Neural progenitor cell (in vitro differentiated cells): ENCODE measurements around the gene MVD. TPM values are rescaled to one million over a fixed set of nuclear protein-coding genes. Genes with fewer than 3 reads are reported as not detected.

Source experiments
- DNase-seq: peaks from one replicate; pipeline ENCODE4 v3.0.0-alpha.2; 2016; ENCODE audit warnings: low spot score
- H2AFZ ChIP-seq: fragments of 200-600 bp; sonication (generic); replicated peaks from 2 replicates; pipeline ENCODE4 v1.6.1; 2016; ENCODE audit warnings: antibody characterized with exemption
- H3F3A ChIP-seq: fragments of 200-600 bp; sonication (generic); 2 replicates; pipeline ENCODE4 v1.6.1; 2016; ENCODE audit warnings: antibody characterized with exemption, low read depth
- H3K27ac ChIP-seq: fragments of 200-600 bp; sonication (generic); 2 replicates; pipeline ENCODE4 v1.5.1; 2016; ENCODE audit warnings: mild to moderate bottlenecking
- H3K27me3 ChIP-seq: fragments of 200-600 bp; sonication (generic); 2 replicates; pipeline ENCODE4 v1.6.1; 2016; ENCODE audit warnings: mild to moderate bottlenecking, moderate library complexity
- H3K36me3 ChIP-seq: fragments of 200-600 bp; sonication (generic); 2 replicates; pipeline ENCODE4 v1.5.1; 2016
- H3K4me1 ChIP-seq: fragments of 200-600 bp; sonication (generic); 2 replicates; pipeline ENCODE4 v1.6.1; 2016; ENCODE audit warnings: mixed run types
- H3K4me2 ChIP-seq: fragments of 200-600 bp; sonication (generic); 2 replicates; pipeline ENCODE4 v1.6.1; 2016
- H3K4me3 ChIP-seq: fragments of 200-600 bp; sonication (generic); 2 replicates; pipeline ENCODE4 v1.5.1; 2016
- H3K79me2 ChIP-seq: fragments of 200-600 bp; sonication (generic); 2 replicates; pipeline ENCODE4 v1.6.1; 2016; ENCODE audit warnings: low read depth
- H3K9ac ChIP-seq: fragments of 200-600 bp; sonication (generic); 2 replicates; pipeline ENCODE4 v1.6.1; 2016
- H3K9me3 ChIP-seq: fragments of 200-600 bp; sonication (generic); 2 replicates; pipeline ENCODE4 v1.5.1; 2016; ENCODE audit warnings: low read depth
- H4K20me1 ChIP-seq: fragments of 200-600 bp; sonication (generic); 2 replicates; pipeline ENCODE4 v1.6.1; 2016; ENCODE audit warnings: low read depth
- H3K27ac Mint-ChIP-seq: 3 replicates; pipeline ENCODE4 v1.8.0; 2021; ENCODE audit warnings: mixed read lengths
- H3K27me3 Mint-ChIP-seq: 2 replicates; pipeline ENCODE4 v1.8.0; 2022; ENCODE audit warnings: low read depth, mild to moderate bottlenecking, inconsistent platforms, moderate library complexity, mixed read lengths; ENCODE audit not compliant: insufficient read depth
- H3K36me3 Mint-ChIP-seq: 3 replicates; pipeline ENCODE4 v1.8.0; 2021; ENCODE audit warnings: mixed read lengths
- H3K4me1 Mint-ChIP-seq: 3 replicates; pipeline ENCODE4 v1.8.0; 2021; ENCODE audit warnings: mixed read lengths
- H3K4me3 Mint-ChIP-seq: 3 replicates; pipeline ENCODE4 v1.8.0; 2021; ENCODE audit warnings: mild to moderate bottlenecking, moderate library complexity, mixed read lengths
- H3K9me3 Mint-ChIP-seq: 3 replicates; pipeline ENCODE4 v1.8.0; 2020; ENCODE audit warnings: mixed read lengths
- CTCF ChIP-seq: fragments of 200-600 bp; sonication (generic); IDR thresholded peaks from 2 replicates; pipeline ENCODE4 v1.5.1; 2017; ENCODE audit warnings: antibody characterized with exemption, mild to moderate bottlenecking
- EZH2 ChIP-seq: fragments of 200-600 bp; sonication (generic); IDR thresholded peaks from 2 replicates; pipeline ENCODE4 v1.6.1; 2017; ENCODE audit warnings: antibody characterized with exemption, mild to moderate bottlenecking, moderate library complexity
- EZH2phosphoT487 ChIP-seq: fragments of 200-600 bp; sonication (generic); IDR thresholded peaks from 2 replicates; pipeline ENCODE4 v1.6.1; 2017; ENCODE audit warnings: antibody characterized with exemption
- total RNA-seq: library from RNA; depleted of rRNA; stranded (reverse); fragments of >200 nt; gene quantifications from 2 replicates; pipeline ENCODE4 v1.2.3, GENCODE V29; 2015; ENCODE audit warnings: low replicate concordance

Gene MVD
- total RNA-seq, 1 donor from 2014 or later = 12.7 TPM

GRCh38 chr16:88681709-88682451 lies 19.0 kb upstream of the MVD start:
- no peak overlapping the region for H3K27ac Mint-ChIP-seq
- Histone ChIP-seq H3K4me2 (no peak overlapping the region), H3K36me3 (no peaks in the 10 kb centered on the region), H3K9ac (no peak overlapping the region), H3K9me3 (no peaks in the 10 kb centered on the region), H3K4me1 (peaks cover 12% of the 10 kb centered on the region), H2AFZ (no peak overlapping the region), H3K4me3 (no peak overlapping the region), H4K20me1 (peaks cover 2% of the 10 kb centered on the region), H3F3A (peaks cover 23% of the 10 kb centered on the region), H3K79me2 (no peaks in the 10 kb centered on the region), H3K27me3 (peaks cover 32% of the 10 kb centered on the region), H3K27ac (no peak overlapping the region)
- peaks cover 27% of the 10 kb centered on the region for H3K27me3 Mint-ChIP-seq
- TF ChIP-seq EZH2phosphoT487 (no peak), CTCF (no peak), EZH2 (no peak)
- H3K36me3 Mint-ChIP-seq = no peaks in the 10 kb centered on the region
- H3K4me3 Mint-ChIP-seq = no peak overlapping the region
- DNase-seq = no peak
- no peaks in the 10 kb centered on the region for H3K9me3 Mint-ChIP-seq
- peaks cover 7% of the 10 kb centered on the region for H3K4me1 Mint-ChIP-seq

- H3K9me3 ChIP-seq = no peaks in the 10 kb centered on the region
Observed at GRCh38 chr16:88681084-88681680, 18.3 kb upstream of the MVD start.

GRCh38 chr16:88680554-88681083 lies 17.7 kb upstream of the MVD start:
- H4K20me1 ChIP-seq = no peaks in the 10 kb centered on the region
- no peak overlapping the region for H3K4me3 Mint-ChIP-seq
- no peak overlapping the region for H3K4me2 ChIP-seq
- H3K9ac ChIP-seq = no peak overlapping the region
- no peaks in the 10 kb centered on the region for H3K9me3 Mint-ChIP-seq
- H3K4me3 ChIP-seq = no peak overlapping the region
- H3K79me2 ChIP-seq = no peaks in the 10 kb centered on the region
- peaks cover 21% of the 10 kb centered on the region for H3K27me3 ChIP-seq
- H3K9me3 ChIP-seq = no peaks in the 10 kb centered on the region
- H3K4me1 Mint-ChIP-seq = peaks cover 7% of the 10 kb centered on the region
- peaks cover 5% of the 10 kb centered on the region for H3K4me1 ChIP-seq
- no peak for DNase-seq
- H3K36me3 ChIP-seq = no peaks in the 10 kb centered on the region
- H3K27ac ChIP-seq = no peak overlapping the region
- peaks cover 24% of the 10 kb centered on the region for H3K27me3 Mint-ChIP-seq
- no peaks in the 10 kb centered on the region for H3K36me3 Mint-ChIP-seq
- TF ChIP-seq EZH2 (no peak), CTCF (no peak), EZH2phosphoT487 (no peak)
- no peak overlapping the region for H2AFZ ChIP-seq
- H3F3A ChIP-seq = peaks cover 19% of the 10 kb centered on the region
- no peak overlapping the region for H3K27ac Mint-ChIP-seq

More at GRCh38 chr16:88681084-88681680, 18.3 kb upstream of the MVD start:
- H3K9me3 Mint-ChIP-seq = no peaks in the 10 kb centered on the region
- no peak overlapping the region for H2AFZ ChIP-seq
- DNase-seq = peak; percentile 43
- no peaks in the 10 kb centered on the region for H3K36me3 ChIP-seq
- no peak overlapping the region for H3K9ac ChIP-seq
- H3K4me3 ChIP-seq = no peak overlapping the region
- H3K4me1 ChIP-seq = peaks cover 8% of the 10 kb centered on the region
- peaks cover 7% of the 10 kb centered on the region for H3K4me1 Mint-ChIP-seq
- H3K36me3 Mint-ChIP-seq = no peaks in the 10 kb centered on the region
- H3K27me3 Mint-ChIP-seq = peaks cover 24% of the 10 kb centered on the region
- peaks cover 27% of the 10 kb centered on the region for H3K27me3 ChIP-seq
- H3F3A ChIP-seq = peaks cover 19% of the 10 kb centered on the region
- no peak overlapping the region for H3K27ac ChIP-seq
- H3K4me2 ChIP-seq = no peak overlapping the region
- no peaks in the 10 kb centered on the region for H4K20me1 ChIP-seq
- H3K27ac Mint-ChIP-seq = no peak overlapping the region
- no peaks in the 10 kb centered on the region for H3K79me2 ChIP-seq
- no peak overlapping the region for H3K4me3 Mint-ChIP-seq
- TF ChIP-seq EZH2phosphoT487 (no peak), CTCF (peak; percentile 46)
